Myocyte (in vitro differentiated cells): Measurements from ENCODE around the gene EYA2. TPM values are rescaled to one million over a fixed set of nuclear protein-coding genes. Genes with fewer than 3 reads are reported as not detected.
"Not testable (repeated sequence)": the region's sequence is repeated elsewhere in the genome, so short reads cannot be mapped to it uniquely, and the experiment has no call there.

Experiments
- DNase-seq: peaks from one replicate; pipeline ENCODE4 v3.0.0-alpha.2; 2012; ENCODE audit warnings: low read depth
- total RNA-seq: library from RNA; depleted of rRNA; stranded (reverse); fragments of >200 nt; gene quantifications from 2 replicates; pipeline ENCODE4 v1.2.3, GENCODE V29; 2014

Gene EYA2
- total RNA-seq, 1 donor from 2014 or later, result not detected

DNA sequence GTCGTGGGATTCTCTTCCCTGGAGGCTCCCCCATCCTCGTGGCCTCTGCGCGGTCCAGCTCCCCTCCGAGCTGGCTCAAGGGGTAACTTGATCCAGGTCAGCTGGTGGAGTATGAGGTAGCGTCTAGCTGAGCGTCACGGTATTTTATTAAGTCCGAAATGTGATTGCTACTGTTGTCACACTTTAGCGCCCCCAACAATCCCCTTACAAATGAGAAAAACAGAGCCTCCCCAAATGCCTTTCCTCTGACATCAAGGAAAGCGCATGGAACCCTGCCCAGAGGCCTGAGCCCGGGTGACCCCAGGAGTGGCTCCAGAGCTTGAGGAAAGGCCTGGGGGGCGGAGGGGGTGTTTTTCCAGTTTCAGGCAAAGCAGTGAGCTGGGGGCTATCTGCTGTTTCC, 269.5 kb downstream of the EYA2 start:
- no peak for DNase-seq

DNA sequence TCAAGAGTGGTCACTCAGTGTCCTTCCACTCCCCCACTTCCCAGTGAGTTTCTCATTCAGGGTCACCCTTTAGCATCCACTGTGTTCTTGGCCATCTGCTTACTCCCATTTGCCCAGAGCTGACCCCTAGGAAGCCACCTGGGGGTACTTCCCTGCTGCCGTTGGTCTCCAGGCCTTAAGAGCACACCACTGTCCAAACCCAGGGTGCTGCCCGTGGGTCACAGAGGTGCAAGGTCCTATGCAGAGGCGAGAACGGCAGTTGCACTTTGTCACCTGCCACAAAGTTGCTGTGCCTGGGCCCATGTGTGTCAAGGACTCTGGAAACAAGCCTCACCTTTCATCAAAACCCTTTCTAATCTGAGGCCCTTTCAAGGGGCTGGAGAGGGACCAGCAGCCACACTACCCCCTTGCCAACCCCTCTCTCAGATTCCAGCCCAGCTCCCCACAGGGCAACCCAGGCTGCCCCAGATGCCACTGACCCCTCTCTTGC, 270.8 kb downstream of the EYA2 start:
- DNase-seq, result no peak

DNA sequence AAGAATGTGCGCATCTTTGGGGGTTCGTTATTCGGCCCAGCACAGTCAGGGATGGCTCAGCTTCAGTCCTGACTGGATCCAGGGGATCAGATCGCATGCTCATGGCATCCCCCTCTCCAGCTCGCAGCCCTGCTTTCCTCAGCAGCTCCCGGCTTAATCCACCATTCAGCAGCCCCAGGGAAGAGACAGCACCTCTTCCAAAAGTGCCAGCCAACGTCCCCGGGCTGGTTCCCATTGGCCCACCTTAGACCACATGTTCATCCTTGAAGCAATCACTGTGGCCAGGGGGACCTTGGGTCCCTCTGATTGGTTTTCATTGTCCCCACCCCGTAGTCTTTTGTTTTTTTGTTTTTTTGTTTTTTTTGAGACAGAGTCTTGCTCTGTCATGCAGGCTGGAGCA, 273.2 kb downstream of the EYA2 start:
- no peak for DNase-seq

DNA sequence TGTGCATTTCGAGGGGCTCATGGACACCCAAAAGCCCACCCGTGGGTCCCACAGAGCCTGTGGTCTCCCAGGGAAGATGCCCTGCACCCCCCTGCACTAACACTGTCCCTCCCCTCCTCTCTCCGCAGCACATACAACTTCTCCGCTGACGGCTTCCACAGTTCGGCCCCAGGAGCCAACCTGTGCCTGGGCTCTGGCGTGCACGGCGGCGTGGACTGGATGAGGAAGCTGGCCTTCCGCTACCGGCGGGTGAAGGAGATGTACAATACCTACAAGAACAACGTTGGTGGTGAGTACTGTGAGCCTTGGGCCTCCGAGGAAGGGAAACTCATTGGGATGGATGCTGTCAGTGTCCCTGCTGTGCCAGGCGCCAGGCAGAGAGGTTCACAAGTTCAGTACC, 277.9 kb downstream of the EYA2 start:
- DNase-seq, result no peak

DNA sequence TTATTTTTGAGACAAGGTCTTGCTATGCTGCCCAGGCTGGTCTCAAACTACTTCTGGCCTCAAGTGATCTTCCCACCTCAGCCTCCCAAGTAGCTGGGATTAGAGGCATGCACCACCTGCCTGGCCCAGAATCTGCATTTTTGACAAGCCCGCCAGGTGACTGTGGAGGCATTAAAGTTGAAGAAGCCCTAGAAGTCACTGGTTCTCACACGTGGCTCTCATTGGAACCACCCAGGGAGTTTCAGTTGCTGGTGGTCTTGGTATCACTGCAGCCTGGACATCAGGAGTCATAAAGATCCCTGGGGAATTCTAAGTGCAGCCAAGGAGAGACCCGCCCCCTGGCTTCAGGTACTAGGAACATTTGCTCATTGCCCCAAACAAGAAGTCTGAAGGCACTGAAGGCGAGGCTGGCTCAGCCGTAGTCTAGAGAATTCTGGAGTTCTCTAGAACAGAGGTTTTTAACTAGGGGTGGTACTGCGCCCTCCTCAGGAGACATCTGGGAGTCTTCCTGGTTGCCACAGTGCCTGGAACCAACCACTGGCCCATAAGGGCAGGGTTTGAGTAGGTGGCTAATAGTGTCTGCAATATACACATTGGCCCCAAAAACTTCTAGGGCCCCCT, 279.1 kb downstream of the EYA2 start:
- no peak for DNase-seq

DNA sequence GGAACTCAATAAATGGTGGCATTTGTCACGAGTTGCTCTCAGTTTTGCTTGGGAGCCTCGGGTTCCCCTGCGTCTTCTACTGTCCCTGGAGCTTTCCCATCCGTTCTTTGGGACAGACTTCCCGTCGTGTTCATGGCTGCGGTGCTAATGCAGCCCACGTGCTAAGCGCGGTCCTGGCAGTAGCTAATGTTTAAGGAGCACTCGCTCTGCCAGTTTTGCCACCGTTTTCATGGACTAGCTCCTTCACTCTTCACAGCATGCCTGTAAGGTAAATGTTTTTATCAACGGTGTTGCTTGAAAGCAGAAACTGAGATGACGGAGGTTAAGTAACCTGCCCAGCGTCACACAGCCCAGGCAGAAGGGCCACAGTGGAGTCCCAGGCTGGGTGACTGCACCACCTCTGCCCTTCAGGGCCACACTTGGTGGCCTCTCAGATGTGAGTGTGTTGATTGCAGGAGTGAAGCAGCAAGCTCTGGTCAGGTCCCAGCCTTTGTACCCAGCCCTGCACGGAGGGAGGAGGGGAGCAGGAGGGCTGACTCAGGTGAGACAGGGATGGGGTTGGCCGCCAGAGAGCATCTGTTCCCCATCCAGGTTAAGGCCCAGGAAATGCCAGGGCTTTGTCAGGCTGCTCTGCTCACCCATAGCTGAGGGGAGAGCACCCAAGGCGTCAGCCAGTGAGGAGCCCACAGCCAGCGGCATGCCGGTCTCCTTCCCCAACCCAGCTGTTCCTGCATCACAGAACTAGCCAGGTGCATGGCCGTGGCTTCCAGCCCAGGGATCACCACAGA, 280.0 kb downstream of the EYA2 start:
- DNase-seq, result no peak

DNA sequence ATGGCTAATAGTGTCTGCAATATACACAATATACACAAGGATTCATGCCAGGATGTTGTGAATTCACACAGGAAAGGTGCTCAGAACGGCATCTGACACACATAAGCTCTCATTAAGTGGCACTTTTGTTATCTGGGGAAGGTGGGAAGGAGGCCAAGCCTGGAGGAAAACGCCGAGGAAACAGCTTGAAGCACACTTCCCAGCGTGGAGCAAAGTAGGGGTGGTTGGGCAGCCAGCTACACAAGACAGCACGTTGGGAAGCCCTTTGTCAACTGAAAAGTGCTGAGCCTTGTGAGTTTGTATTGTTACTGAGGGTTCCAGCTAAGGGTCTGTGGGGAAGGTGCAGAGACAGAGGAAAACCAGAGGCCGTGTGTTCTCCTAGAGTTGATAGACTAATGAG, 280.9 kb downstream of the EYA2 start:
- DNase-seq, result no peak

DNA sequence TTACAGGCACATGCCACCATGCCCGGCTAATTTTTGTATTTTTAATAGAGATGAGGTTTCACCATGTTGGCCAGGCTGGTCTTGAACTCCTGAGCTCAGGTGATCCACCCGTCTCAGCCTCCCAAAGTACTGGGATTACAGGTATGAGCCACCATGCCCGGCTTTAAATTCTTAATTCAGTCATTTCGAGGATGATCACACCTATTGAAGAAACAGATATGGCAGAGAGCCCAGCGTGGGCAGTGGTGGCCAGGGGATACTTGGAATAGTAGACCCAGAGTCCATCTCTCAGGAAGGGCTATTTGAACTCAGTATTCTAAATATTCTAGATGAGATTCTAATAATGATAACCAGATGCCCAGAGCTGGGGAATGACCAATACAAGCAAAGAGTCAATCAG, 281.6 kb downstream of the EYA2 start:
- not testable (repeated sequence) for DNase-seq

DNA sequence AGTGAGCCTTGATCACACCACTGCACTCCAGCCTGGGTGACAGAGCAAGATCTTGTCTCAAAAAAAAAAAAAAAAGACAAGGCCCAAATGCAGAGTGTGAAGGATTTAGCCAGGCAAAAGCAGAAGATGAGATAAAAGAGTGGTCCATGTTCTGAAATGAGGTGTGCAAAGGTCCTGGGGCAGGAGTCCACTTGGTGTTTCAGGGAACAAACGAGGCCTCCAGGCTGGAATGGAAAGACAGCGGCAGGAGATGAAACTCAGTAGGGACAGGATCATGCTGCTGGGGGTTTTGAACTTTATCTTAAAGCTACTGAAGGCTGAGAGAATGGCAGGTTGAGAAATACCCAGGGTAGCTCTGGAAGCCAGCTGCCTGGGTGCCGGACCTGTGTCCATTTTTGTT, 283.6 kb downstream of the EYA2 start:
- no peak for DNase-seq

DNA sequence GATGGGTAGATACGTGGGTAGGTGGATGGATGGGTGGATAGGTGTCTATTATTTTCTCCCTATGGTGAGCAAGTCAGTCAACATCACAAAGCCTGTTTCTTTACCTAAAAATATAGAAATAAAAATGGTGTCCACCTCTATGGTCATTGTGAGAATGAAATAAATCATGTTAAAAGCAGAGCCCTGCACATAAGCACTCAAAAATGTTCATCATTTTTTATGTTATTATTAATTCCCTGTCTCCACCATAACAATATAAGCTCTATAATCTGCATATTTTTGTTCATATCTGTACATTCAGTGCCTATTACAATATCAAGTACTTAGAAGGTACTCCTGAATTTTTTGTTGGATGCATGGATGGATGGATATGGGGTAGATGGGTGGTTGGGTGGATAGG, 284.2 kb downstream of the EYA2 start:
- DNase-seq, result no peak

DNA sequence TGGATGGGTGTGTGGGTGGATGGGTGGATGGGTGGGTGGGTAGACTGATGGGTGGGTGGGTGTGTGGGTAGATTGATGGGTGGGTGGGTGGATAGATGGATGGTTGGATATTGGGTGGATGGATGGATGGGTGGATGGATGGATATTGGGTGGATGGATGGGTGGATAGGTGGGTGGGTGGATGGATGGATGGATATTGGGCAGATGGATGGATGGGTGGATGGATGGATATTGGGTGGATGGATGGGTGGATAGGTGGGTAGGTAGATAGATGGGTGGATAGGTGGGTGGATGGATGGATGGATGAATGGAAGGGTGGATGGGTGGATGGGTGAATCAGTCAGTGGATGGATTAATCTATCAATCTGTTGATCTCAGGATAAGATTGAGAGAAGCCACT, 284.6 kb downstream of the EYA2 start:
- DNase-seq, result no peak

DNA sequence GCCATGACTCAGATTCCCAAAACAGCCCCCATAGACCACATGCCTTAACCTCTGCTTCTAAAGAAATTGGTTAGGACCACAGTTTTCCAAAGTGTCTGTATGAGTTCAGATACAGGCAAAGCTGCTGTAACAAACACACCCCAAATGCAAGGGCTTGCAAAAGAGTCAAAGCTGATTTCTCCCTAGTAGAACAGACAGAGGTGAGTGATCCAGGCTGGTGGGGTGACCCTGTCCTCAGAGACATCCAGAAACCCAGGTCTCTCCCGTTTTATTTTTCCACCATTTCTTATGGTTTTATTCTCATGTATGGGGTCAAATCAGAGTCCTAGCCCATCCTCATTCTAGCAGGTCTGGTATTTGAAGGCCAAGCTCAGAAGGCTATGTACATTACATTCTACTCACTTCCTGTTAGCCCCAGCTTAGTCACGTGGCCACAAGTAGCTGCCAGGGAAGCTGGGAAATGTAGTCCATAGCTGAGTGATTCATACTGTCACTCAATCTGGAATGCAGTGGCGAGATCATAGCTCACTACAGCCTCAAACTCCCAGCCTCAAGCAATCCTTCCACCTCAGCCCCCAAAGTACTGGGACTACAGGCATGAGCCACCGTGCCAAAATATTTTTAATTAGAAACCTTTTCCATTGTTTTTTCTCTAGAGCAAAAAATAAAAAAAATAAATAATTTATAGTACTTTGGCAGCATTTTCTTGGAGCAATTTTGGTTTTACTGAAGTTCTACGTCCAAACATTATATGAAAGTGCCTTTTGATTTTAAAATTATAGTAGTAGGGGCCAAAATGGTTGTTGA, 286.6 kb downstream of the EYA2 start:
- DNase-seq, result peak; percentile 39

DNA sequence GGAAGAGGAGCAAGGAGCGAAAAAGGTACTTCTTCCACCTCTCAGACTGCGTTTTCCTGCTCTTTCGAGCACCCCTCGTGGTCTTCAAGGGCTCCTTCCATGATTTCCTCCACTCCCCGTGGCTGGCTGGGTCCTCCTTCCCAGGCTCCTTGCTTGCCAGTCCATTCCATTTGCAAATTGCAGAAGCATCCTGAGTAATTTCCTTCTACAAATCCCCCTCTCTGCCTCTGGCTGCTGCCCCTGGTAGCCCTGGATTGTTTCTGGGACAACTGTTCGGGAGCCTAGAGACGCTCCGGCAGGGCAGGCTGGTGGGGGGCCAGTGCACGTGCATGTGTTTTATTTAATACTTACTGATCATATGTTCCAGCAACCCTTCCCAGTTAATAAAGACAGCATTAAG, 288.7 kb downstream of the EYA2 start:
- no peak for DNase-seq

DNA sequence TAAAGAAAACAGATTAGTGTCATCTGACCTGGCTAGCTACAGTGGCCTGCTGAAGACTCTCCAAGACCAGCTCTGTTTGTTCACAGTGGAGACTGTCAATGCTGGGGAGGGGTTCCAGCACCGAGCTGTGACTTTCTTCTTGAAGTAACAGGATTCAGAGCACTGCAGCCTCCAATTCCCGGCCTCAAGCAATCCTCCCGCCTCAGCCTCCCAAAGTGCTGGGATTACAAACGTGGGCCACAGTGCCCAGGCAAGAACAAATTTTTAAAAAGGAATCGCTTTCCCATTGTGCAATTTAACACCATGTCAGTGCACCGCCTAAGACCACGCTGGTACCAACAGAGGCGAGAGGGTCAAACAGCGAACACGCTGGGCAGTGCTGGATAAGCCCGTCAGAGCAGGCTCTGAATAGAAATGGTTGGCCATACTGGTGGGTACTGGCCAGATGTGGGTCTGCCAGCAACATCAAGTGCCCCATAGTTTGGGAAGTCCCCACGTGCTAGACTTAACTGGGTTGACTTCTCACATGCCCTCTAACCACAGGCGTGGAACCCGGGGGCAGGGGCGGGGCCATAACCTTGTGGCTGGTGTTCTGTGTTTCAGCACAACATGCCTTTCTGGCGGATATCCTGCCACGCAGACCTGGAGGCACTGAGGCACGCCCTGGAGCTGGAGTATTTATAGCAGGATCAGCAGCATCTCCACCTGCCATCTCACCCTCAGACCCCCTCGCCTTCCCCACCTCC, 293.0 kb downstream of the EYA2 start:
- peak; percentile 62 for DNase-seq

DNA sequence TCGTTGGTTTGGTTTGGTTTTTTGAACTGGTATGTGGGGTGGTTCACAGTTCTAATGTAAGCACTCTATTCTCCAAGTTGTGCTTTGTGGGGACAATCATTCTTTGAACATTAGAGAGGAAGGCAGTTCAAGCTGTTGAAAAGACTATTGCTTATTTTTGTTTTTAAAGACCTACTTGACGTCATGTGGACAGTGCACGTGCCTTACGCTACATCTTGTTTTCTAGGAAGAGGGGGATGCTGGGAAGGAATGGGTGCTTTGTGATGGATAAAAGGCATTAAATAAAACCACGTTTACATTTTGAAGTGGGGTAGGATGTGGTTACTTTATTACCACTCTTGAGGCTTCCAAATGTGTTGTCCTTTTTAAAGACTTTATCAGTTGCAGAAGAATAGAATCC, 293.9 kb downstream of the EYA2 start:
- no peak for DNase-seq

DNA sequence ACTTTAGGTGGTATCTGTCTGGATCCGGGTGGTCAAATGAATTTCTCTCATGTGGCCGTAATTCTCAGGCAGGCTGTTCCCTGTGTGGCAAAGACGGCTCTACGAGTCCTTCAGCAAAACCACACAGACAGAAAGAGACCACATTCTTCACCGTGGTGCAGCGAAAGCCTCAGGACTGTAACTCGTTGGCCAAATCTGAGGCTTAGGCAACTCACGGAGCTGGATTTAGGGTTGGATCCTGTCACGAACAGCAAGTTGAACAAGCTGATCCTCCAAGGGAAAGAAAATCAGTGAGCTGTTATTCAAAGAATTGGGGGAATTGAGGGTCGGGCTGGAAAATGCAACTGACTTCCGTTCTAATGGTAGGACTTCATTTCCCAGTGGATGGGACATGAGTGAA, 294.4 kb downstream of the EYA2 start:
- no peak for DNase-seq

DNA sequence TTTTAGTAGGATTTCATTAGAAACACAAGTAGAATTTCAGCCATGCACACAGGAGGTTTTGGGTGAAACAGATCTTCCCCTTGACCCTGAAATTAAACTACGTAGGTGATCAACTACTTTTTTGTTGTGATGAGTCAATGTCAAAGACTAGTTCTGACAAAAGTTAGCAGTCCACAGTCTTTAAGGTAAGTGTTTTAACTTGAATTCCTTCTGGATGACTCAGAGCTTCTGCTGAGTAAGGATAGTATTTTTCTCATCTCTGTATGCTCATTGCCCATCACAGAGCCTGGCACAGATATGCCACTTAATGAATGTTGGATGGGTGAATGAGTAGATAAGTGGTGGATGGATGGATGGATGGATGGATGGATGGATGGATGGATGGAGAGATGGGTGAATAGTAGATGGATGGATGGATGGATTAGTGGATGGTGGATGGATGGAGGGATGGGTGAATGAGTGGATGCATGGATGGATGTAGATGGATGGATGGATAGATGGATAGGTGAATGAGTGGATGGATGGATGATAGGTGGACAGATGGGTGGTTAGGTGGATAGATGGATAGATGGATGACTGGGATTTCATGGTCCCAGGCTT, 296.5 kb downstream of the EYA2 start:
- DNase-seq, result no peak

DNA sequence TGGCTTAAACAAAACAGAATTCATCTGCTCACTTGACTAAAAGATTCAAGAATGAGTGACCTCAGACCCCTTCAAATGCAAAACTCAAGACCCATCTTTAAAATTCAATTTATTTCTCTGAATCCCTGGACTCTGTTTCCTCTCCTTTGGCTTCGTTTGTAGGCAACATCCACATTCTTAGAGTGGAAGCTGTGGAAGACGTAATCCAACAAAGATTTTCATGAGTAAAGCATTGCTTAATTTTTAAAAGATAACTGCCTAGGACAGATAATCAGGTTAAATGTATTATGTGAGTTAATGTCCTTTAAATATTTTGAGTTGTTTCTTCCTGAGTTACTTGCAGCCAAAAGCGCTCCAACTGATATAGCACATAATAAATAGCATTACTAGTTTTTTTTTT, 297.3 kb downstream of the EYA2 start:
- DNase-seq, result no peak

DNA sequence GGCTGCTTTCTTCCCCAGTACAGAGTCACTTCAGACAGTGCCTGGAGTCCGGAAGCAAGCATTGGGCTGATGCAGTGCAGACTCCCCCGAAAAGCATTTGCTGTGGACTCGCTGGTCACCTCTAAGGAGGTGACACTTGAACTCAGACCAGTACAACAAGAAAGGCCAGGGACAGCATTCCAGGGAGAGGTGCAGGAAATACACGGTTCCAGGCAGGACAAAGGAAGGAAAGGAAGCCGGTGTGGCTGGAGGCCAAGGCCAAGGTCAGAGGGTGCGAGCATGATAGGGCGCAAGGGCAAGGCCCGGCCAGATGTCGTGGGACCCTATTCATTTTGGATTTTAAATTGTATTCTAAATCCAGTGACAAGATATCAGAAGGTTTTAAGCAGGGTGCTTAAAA, 300.9 kb downstream of the EYA2 start:
- no peak for DNase-seq

DNA sequence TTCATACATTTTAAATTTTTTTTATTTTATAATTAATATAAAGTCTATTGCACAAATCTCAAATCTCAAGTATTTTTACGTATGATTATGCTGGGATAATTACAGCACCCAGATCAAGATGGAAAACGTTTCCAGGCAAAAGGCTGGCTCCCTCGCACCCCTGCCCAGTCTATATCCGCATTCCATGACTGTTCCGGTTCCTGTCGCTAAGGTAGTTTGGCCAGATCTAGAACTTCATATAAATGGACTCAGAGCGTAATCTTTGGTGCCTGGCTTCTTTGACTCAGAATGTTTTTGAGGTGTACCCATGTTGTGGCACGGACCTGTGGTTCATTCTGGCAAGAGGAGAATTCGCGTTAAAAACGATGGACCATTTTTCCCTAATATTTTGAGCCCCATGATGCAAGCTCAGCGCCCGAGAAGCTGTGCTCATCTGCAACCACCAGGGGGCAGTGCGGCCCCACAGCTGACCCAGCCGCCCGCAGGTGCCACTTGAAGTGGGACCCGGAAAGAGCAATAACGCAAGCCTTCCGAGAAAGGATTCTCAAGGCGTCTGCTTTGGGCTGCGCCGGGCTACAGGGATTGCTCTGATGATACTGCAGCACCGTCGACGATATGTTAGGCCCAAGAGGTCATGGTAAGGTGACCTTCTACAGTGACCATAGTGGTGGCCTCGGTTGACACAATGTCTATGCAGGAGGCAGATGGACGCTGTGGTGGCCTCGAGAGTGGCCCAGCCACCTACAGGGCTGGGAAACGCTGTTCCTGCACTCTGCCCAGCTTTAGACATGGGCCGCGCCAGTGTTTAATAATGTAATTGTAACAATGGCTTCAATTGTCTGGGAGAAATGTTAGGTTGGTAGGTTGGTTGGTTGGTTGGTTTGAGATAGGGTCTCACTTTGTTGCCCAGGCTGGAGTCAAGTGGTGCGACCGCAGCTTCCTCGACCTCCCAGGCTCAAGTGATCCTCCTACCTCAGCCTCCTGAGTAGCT, 301.7 kb downstream of the EYA2 start:
- peak; percentile 52 for DNase-seq
